Measurements from ENCODE around the gene JAKMIP1. TPM values are rescaled to one million over a fixed set of nuclear protein-coding genes. Genes with fewer than 3 reads are reported as not detected.

Gene JAKMIP1
- total and polyA plus RNA-seq, 2 of the 13 experiments (the other 11 are each of a cell fraction or from before 2014, with no cell fraction given), result not detected

DNA sequence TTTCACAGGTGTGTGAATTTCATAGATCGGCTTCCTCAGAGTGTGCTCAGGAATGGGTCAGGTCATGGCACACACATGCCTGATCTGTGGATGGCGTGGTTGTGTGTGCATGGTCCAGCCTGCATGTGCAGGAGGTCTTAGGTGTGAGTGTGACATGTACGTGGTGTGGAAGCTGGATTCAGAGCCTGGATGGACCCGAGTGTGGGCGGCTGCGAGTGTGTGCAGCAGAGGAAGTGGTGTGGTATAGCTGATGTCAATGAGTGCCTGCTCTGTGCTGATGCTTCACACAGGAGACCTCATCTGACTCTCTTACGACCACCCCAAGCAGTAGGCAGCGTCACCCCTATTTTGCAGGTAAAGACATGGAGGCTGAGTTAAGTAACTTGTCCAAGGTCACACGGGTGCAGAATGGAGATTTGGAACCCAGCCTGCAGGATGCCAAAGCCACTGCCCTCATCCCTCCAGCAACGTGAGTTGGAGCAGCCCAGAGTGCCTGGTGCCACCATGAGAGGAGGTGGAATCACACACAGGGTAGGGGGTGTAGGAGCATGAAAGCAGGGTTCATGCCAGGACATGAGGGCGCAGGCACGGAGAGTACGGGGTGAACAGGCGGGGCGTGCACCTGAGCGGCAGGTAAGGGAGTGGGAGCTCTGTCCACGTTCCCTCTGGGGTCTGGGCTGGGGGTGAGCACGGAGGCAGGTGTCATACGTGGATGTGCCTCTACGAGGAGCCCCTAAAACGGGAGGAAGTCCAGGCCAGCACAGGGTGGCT, 157.9 kb downstream of the JAKMIP1 start (continued):
- TF ChIP-seq, protein P1, sequence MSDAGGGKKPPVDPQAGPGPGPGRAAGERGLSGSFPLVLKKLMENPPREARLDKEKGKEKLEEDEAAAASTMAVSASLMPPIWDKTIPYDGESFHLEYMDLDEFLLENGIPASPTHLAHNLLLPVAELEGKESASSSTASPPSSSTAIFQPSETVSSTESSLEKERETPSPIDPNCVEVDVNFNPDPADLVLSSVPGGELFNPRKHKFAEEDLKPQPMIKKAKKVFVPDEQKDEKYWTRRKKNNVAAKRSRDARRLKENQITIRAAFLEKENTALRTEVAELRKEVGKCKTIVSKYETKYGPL (CRISPR knock-in tag; IDR thresholded peaks at IDR 0.05), result no peak
- TF ChIP-seq ZNF207 (IDR thresholded peaks at IDR 0.05; ENCODE audit: borderline replicate concordance), result no peak
- TF ChIP-seq, protein P2, sequence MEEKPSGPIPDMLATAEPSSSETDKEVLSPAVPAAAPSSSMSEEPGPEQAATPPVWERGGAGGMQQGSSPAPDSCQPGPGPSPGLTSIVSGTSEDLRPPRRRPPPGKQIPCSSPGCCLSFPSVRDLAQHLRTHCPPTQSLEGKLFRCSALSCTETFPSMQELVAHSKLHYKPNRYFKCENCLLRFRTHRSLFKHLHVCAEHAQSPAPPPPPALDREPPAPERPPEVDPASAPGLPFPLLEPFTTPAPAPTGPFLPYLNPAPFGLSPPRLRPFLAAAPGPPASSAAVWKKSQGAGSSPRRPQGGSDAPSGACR (CRISPR knock-in tag; IDR thresholded peaks at IDR 0.05), result no peak
- TF ChIP-seq ZNF225 (CRISPR knock-in tag; IDR thresholded peaks at IDR 0.05), result no peak
- TF ChIP-seq U2AF1 (optimal IDR thresholded peaks at IDR 0.05; ENCODE audit: low read depth, low read length), result no peak
- TF ChIP-seq ZNF766 (CRISPR knock-in tag; IDR thresholded peaks at IDR 0.05; ENCODE audit: borderline replicate concordance), result no peak
- TF ChIP-seq, protein P3, sequence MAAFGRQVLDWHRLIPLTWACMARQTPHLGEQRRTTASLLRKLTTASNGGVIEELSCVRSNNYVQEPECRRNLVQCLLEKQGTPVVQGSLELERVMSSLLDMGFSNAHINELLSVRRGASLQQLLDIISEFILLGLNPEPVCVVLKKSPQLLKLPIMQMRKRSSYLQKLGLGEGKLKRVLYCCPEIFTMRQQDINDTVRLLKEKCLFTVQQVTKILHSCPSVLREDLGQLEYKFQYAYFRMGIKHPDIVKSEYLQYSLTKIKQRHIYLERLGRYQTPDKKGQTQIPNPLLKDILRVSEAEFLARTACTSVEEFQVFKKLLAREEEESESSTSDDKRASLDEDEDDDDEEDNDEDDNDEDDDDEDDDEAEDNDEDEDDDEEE (CRISPR knock-in tag; IDR thresholded peaks at IDR 0.05), result no peak
- TF ChIP-seq CHD4 (IDR thresholded peaks at IDR 0.05; ENCODE audit: borderline replicate concordance, low read length), result no peak
- TF ChIP-seq RORA (CRISPR knock-in tag; IDR thresholded peaks at IDR 0.05), result no peak
- TF ChIP-seq ZNF781 (CRISPR knock-in tag; IDR thresholded peaks at IDR 0.05; ENCODE audit: borderline replicate concordance, not compliant biosample characterization), result no peak
- no peak for TF ChIP-seq GABPA (IDR thresholded peaks at IDR 0.05; ENCODE audit: low read depth, low read length)
- TF ChIP-seq GABPA (CRISPR knock-in tag; IDR thresholded peaks at IDR 0.05; ENCODE audit: low read depth), result no peak
- TF ChIP-seq PCBP2 (optimal IDR thresholded peaks at IDR 0.05; ENCODE audit: low read depth, low read length, poor library complexity, severe bottlenecking), result no peak
